Activated T-cell treated with anti-CD3 and anti-CD28 coated beads for 24 hours (primary cell): ENCODE data around the gene ZNF326.

Source experiments
- DNase-seq: peaks from one replicate; pipeline ENCODE4 v3.0.0-alpha.2; 2020; ENCODE audit warnings: low read depth

Gene ZNF326

GRCh38 chr1:90074566-90074965 lies 79.7 kb downstream of the ZNF326 start:
- no peak for DNase-seq

- no peak for DNase-seq
Observed at GRCh38 chr1:90074970-90075391, 80.1 kb downstream of the ZNF326 start.

- no peak for DNase-seq
Observed at GRCh38 chr1:90083995-90084394, 89.1 kb downstream of the ZNF326 start.
